ENCODE data around the gene NR6A1.

The NR6A1 gene

GRCh38 chr9:124795881-124796431, 24.8 kb upstream of the NR6A1 start:
- no peak for DNase-seq

GRCh38 chr9:124794902-124795491, 23.9 kb upstream of the NR6A1 start:
- DNase-seq: no peak

- no peak for DNase-seq
Measured at GRCh38 chr9:124793015-124793541, 22.0 kb upstream of the NR6A1 start.

- no peak for DNase-seq
Measured at GRCh38 chr9:124792257-124793014, 21.3 kb upstream of the NR6A1 start.

- DNase-seq: no peak
Measured at GRCh38 chr9:124790801-124791505, 19.8 kb upstream of the NR6A1 start.

- DNase-seq: no peak
Measured at GRCh38 chr9:124790301-124790700, 19.2 kb upstream of the NR6A1 start.

GRCh38 chr9:124789531-124789930, 18.4 kb upstream of the NR6A1 start:
- no peak for DNase-seq

- DNase-seq: no peak
Measured at GRCh38 chr9:124788542-124789217, 17.6 kb upstream of the NR6A1 start.

- DNase-seq: no peak
Measured at GRCh38 chr9:124786881-124787573, 15.9 kb upstream of the NR6A1 start.

- no peak for DNase-seq
Measured at GRCh38 chr9:124784509-124784908, 13.4 kb upstream of the NR6A1 start.

- DNase-seq: no peak
Measured at GRCh38 chr9:124783830-124784229, 12.7 kb upstream of the NR6A1 start.

GRCh38 chr9:124782661-124783574, 11.8 kb upstream of the NR6A1 start:
- DNase-seq: no peak

- no peak for DNase-seq
Measured at GRCh38 chr9:124781967-124782660, 11.0 kb upstream of the NR6A1 start.

- no peak for DNase-seq
Measured at GRCh38 chr9:124780757-124781151, 9.6 kb upstream of the NR6A1 start.

GRCh38 chr9:124780060-124780756, 9.1 kb upstream of the NR6A1 start:
- no peak for DNase-seq

- DNase-seq: no peak
Measured at GRCh38 chr9:124779368-124780059, 8.4 kb upstream of the NR6A1 start.

- no peak for DNase-seq
Measured at GRCh38 chr9:124778575-124779367, 7.7 kb upstream of the NR6A1 start.

- DNase-seq: peak; percentile 43
Measured at GRCh38 chr9:124776954-124777648, 6.0 kb upstream of the NR6A1 start, which contains the start of gene OLFML2A. Gene OLFML2A, plus strand, starts transcription at chr9:124777133. Its CDS starts 138 bp downstream, at chr9:124777271.

Measured in activated CD4-positive, alpha-beta T cell treated with anti-CD3 and anti-CD28 coated beads for 48 hours (primary cell).